GM18907 (cell line): ENCODE results near the gene PHOX2A.
"Not testable (repeated sequence)": the region's sequence is repeated elsewhere in the genome, so short reads cannot be mapped to it uniquely, and the experiment has no call there.

ENCODE experiments used
- ATAC-seq: cut with Tn5 transposase; IDR thresholded peaks from one replicate; pipeline ENCODE4 v1.9.1; 2021; ENCODE audit warnings: mild to moderate bottlenecking, moderate library complexity; ENCODE audit not compliant: unreplicated experiment

The PHOX2A gene

DNA sequence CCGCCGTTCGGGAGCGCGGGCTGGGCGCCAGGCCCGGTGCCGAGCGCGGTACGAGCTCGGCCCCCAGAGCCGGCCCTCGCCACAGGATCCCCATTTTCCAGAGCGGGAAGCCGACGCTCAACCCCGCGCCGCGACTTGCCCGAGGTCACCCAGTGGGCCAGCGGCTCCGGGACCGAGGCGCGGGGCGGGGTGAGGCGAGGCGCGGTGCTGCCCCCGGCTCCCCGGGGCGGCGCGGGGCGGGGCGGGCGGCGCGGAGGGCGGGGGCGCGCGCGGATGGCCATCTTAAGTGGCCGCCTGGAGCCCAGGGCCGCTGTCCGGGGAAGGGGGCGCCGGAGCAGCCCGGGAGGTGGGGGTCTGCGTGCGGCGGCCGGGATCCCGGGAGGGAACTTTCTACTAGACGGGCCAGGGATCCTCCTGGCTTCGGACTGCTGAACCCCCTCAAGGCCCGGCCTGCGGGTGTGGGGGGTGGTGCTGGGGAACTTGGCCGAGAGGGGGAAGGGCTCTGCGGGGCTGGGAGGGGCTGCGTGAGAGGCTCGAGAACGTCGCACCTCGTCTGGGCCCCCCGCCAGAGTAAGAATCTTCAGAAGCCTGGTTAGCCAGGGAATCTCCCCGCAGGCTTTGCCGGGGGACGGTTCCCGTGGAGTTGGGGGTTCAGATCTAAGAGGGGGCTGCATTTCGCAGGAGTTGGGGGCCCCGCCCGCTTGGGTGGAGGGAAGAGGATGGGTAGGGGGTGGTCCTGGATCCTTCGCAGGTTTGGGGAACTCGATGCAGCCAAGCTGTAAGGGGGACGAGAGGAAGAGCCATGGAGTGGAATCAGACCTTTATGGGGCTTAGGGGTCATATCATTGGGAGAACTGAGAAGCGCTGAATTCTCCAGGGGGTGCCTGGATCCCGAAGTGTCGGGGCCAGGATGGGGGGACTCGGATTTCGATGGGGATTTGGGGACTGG, 20.1 kb downstream of the PHOX2A start:
- peak; percentile 45 for ATAC-seq

DNA sequence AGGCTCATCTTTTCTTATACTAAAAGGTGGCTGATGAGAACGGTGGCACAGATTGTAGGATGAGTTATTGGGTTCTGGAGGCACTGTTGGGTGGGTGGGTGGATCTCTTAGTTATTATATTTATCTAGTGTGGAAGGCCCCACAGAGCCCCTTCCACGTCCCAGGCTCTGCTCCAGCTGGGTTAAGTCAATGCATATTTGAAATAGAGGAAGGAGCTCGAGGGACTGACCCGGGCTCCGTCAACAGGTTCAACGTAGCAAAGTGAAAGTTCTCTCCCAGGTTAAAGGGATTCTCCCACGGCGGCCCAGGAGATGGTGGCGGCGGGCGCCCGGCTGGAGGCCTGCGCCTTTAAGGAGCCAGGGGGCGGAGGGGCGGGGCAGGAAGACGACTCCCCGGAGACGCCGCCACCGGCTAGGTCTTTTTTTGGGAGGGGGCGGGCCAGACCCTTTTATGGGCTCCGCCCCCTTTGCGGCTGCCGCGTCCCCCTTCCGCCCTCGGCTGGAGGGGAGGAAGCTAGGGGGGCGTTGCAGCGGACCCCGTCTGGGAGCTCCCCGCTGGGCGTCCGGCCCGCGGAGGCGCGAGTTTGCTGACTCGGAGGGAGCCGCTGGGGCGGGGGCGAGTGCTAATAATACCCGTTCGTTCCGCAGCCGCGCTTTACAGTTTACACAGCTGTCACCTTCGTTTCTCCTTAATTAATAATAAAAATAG, 20.9 kb downstream of the PHOX2A start:
- peak; percentile 67 for ATAC-seq

DNA sequence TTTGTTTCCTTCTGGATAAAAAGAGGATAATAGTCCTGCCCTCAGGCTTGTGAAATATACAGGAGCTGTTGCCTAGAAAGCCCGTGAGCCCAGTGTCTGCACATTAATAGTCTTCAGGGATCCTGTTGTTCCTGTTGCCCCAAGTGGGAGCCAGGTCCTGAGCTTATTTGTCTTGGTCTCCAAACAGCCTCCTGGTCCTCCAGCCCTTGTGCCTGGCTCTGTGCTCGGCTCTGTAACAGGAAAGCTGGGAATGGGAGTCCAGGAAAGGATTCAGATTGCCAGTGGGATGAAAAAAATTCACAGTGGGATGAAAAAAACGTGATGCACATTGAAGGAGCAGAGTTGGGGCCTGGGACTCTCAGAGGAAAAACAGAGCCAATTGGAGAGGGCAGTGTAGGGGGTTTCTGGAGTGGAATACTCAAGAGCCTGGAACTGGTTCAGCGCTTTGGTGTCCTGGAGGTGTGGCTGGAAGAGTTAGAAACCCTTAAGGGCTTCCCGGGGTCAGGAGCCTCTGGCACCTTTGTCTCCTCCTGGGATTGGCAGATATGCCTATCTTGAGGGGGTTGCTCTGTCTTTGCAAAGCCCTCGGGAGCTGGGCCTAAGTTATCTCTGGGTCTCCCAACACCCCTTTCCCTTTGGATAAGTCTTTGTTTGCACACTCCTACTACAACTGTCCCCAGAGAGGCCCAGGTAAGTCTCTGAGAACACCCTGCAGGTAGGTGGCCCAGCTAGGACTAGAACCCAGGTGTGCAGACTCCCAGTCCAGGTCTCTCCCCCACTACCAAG, 21.7 kb downstream of the PHOX2A start:
- no peak for ATAC-seq

DNA sequence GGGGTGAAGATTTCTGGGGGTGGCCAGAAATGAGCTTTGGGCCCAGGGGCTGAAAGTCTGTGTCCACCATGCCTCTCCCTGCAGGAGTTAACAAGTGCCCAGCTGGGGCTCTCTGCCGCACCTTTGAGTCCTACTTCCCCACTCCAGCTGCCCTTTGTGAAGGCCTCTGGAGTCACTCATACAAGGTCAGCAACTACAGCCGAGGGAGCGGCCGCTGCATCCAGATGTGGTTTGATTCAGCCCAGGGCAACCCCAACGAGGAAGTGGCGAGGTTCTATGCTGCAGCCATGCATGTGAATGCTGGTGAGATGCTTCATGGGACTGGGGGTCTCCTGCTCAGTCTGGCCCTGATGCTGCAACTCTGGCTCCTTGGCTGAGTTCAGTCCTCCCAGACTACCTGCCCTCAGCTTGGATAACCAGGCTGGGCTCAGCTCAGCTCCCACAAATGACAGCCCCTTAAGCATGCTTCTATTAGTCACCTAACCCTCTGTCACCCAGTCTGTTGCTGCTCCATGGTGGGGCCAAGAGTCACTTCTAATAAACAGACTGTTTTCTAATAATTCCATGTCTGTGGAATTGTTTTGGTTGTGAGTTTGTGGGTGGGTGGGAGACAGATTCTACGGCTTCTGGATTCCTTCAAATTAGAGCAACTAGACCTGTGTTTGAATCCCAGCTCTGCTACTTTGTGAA, 22.4 kb downstream of the PHOX2A start:
- no peak for ATAC-seq

DNA sequence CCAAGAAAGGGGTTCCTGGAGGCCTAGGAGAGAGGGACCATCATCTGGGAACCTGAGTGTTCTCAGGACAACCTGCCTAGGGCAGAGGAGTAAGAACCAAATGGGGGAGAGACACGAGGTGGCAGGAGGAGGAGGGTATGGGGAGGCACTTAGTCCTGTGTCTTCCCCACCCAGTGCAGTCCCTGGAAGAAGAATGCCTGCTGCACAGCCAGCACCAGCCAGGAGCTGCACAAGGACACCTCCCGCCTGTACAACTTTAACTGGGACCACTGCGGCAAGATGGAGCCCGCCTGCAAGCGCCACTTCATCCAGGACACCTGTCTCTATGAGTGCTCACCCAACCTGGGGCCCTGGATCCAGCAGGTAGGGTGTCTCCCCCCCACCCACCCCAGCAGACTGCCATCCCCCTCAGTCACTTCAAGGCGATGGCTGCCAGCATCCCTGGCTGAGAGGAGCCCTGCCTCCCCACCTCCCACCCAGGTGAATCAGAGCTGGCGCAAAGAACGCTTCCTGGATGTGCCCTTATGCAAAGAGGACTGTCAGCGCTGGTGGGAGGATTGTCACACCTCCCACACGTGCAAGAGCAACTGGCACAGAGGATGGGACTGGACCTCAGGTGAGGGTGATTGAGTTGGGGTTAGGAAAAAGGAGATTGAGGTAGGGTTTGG, 23.1 kb downstream of the PHOX2A start:
- ATAC-seq = no peak

DNA sequence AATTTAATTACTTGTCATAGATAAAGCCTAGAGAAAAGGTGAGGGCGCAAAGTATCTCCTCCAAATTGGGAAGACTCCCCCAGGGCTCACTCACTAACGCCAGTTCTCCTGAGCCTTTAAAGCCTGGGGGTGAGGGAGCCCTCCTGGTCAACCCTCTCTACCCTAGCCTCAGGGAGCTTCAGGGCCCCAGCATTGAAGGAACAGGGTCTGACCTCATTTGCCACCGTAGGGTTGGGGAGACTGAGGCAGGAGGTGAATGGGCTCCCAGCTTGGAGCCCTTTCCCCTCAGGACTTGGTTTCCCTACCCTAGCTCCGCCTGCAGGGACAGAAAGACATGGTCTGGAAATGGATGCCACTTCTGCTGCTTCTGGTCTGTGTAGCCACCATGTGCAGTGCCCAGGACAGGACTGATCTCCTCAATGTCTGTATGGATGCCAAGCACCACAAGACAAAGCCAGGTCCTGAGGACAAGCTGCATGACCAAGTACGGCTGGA, 25.7 kb downstream of the PHOX2A start:
- ATAC-seq = no peak

DNA sequence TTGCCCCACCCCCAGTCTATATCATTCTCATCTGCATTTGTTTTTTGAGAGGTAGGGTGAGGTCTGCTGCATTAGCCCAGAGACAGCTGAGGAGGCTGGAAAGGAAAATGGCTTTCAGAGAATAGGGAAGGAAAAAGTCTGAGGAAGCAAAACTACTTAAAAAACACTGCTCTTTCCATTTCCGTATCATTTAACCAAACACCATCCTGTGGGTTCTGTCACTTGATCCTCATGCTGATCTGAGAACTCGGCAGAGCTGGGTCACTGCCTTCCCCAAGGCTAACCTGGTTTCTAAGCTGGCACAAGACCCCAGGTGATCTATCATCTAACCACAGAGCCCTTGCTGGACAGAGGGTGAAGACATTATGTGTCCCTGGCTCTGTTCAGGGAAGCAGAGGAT, 26.1 kb downstream of the PHOX2A start:
- ATAC-seq = no peak

DNA sequence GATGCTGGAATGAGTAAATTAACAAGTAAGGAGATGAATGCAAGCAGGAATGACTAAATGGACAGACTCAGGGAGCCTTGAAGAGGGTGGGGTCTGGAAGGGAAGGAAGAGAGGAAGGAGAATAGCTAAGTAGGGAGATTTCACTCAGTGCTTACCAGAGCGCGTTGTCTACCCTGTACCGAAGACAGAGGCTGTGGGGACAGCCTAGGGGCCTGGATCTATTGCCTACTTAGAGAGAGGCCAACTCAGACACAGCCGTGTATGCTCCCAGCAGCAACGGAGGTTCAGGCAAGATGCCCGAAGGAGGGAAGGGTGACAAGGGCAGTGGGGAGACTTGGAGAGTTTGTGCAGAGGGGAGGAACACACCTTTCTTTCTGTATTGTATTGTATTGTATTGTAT, 27.3 kb downstream of the PHOX2A start, which contains the start of gene FOLR2:
TSS of gene FOLR2 (plus strand) at position 157 of the 400 bp plus-strand sequence. CDS start 1,791 bp downstream, outside the sequence.
- no peak for ATAC-seq

DNA sequence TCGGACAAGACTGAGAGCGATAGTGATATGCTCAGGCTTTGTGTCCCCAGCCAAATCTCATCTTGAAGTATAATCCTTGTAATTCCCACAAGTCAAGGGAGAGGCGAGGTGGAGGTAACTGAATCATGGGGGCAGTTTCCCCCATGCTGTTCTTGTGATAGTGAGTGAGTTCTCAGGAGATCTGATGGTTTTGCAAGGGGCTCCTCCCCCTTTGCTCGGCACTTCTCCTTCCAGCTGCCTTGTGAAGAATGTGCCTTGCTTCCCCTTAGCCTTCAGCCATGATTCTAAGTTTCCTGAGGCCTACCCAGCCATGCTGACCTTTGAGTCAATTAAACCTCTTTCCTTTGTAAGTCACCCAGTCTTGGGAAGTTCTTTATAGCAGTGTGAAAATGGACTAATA, 34.9 kb downstream of the PHOX2A start:
- no peak for ATAC-seq

DNA sequence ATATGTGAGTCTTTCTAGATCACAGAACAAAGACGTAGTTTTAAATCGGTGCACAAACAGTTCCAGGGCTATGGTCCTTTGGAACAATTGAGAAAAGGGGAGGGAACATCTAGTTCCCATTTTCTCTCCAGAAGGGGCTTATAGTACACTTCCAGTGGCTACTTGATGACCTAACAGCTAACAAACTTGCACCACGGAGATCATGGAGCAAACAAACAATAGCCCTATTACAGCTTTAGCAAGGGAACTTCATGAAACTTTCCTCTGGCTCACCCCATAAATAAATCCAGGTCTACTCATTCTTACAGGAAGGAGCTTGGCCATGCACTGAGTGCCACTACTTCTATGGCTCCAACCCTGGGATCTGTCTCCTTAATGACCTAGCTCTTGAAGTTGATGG, 35.7 kb downstream of the PHOX2A start:
- ATAC-seq = no peak

DNA sequence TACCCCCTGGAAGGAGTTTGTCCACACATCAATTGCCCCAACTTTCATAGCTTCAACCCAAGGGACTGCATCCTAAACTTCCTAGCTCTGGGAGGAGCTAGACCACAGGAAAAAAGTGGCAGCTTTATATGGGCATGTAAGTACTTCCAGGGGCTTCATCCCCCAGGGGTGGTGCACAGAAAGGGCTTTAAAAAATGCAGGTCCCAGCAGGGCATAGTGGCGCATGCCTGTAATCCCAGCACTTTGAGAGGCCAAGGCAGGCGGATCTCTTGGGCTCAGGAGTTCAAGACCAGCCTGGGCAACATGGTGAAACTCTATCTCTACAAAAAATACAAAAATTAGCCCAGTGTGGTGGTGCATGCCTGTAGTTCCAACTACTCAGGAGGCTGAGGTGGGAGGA, 37.2 kb downstream of the PHOX2A start:
- not testable (repeated sequence) for ATAC-seq

DNA sequence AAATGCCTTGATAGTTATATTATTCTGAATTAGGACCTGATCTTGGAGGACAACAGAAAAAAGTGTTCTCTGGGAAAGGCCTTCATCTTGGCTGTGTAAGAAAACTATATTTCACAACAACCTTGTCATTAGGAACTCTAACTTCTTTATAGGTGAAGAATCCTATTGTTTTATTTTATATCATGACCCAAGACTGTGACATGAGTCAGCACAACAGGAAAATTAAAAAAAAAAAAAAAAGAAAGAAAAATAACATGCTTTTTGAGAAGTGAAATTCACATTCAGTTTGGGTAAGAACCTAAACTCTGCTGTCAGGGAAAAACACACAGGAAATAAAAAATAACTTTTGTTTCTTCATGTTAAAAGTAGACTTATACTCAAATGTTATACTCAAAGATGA, 39.1 kb downstream of the PHOX2A start:
- no peak for ATAC-seq

DNA sequence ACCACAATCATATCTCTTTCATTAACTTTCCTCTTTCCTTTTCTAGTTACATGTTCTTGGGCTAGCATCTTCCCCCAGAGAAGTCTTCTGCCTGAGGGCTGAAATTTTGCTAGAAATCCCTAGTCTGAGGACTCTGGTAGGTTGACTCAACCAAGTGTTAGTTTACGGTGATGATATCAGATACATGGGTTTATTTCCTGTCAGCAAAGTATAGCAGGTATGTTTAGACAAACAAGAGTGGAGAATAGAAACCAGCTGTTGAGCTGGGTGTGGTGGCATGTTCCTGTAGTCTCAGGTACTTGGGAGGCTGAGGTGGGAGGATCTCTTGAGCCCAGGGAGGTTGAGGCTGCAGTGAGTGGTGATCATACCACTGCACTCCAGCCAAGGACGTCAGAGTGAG, 40.8 kb downstream of the PHOX2A start:
- ATAC-seq = no peak

DNA sequence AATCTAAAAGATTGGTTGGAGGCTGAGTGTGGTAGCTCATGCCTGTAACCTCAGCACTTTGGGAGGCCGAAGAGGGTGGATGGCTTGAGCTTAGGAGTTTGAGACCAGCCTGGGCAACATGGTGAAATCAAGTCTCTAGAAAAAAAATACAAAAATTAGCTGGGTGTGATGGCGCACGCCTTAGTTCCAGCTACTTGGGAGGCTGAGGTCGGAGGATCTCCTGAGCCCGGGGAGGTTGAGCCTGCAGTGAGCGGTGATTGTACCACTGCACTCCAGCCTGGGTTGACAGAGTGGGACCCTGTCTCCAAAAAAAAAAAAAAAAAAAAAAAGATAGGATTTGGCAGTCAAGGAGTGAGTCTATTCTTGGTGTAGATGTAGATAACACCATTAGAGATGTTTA, 41.4 kb downstream of the PHOX2A start:
- ATAC-seq = no peak

DNA sequence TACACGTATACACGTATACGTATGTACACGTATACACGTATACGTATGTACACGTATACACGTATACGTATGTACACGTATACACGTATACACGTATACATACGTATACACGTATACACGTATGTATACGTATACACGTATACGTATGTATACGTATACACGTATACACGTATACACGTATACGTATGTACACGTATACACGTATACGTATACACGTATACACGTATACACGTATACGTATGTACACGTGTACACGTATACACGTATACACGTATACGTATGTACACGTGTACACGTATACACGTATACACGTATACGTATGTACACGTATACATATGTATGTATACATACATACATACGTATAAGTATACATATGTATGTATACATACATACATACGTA, 42.5 kb downstream of the PHOX2A start:
- ATAC-seq = not testable (repeated sequence)

DNA sequence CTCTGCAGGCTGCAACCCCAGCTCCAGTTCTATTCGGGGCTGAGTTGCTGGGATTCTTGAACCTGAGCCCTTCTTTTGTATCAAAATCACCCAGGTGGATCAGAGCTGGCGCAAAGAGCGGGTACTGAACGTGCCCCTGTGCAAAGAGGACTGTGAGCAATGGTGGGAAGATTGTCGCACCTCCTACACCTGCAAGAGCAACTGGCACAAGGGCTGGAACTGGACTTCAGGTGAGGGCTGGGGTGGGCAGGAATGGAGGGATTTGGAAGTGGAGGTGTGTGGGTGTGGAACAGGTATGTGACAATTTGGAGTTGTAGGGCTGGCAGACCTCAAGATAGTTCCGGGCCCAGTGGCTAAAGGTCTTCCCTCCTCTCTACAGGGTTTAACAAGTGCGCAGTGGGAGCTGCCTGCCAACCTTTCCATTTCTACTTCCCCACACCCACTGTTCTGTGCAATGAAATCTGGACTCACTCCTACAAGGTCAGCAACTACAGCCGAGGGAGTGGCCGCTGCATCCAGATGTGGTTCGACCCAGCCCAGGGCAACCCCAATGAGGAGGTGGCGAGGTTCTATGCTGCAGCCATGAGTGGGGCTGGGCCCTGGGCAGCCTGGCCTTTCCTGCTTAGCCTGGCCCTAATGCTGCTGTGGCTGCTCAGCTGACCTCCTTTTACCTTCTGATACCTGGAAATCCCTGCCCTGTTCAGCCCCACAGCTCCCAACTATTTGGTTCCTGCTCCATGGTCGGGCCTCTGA, 48.3 kb downstream of the PHOX2A start:
- no peak for ATAC-seq

DNA sequence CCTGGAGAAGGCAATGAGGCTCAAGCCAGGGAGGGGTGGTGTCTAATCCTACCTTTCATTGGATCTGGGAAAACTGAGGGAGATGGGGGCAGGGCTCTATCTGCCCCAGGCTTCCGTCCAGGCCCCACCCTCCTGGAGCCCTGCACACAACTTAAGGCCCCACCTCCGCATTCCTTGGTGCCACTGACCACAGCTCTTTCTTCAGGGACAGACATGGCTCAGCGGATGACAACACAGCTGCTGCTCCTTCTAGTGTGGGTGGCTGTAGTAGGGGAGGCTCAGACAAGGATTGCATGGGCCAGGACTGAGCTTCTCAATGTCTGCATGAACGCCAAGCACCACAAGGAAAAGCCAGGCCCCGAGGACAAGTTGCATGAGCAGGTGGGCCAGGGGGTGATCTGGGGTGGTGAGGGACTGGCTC, 52.0 kb downstream of the PHOX2A start, which contains the start of gene FOLR1:
TSS of gene FOLR1 (plus strand) at position 180 of the 421 bp plus-strand sequence. CDS start at position 214, 34 bp downstream.
- ATAC-seq = no peak

DNA sequence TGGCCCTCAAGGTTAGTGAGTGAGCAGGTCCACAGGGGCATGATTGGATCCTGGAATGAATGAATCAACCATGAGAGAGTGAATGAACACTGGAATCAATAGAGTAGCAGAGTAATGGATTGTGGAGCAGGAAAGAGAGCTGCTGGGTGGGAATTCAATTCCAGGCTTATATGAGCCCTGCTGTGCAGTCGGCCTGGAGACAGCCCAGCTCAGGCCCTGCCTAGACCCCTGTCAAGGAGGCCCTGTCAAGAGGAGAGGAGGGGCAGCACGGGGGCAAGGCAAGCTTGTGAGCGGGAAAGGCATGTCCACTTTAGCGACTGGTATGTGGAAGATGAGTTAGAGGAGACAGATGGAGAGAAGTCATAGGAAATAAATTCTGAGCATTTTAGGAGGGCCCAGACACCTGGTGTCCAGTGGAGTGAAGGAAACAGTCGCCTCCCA, 53.3 kb downstream of the PHOX2A start:
- no peak for ATAC-seq
